Astrocyte (in vitro differentiated cells and primary cell): ENCODE measurements around the gene NUP62.

Experiments used
- CTCF ChIP-seq: IDR thresholded peaks from 2 replicates; pipeline ENCODE4 v1.5.1; 2011; ENCODE audit warnings: low read depth, mild to moderate bottlenecking, inconsistent platforms, low read length, moderate library complexity; ENCODE audit not compliant: insufficient read depth
- EZH2 ChIP-seq: IDR thresholded peaks from 2 replicates; pipeline ENCODE4 v1.6.1; 2012; ENCODE audit warnings: mild to moderate bottlenecking, low read length, inconsistent platforms; ENCODE audit not compliant: insufficient read depth

DNA sequence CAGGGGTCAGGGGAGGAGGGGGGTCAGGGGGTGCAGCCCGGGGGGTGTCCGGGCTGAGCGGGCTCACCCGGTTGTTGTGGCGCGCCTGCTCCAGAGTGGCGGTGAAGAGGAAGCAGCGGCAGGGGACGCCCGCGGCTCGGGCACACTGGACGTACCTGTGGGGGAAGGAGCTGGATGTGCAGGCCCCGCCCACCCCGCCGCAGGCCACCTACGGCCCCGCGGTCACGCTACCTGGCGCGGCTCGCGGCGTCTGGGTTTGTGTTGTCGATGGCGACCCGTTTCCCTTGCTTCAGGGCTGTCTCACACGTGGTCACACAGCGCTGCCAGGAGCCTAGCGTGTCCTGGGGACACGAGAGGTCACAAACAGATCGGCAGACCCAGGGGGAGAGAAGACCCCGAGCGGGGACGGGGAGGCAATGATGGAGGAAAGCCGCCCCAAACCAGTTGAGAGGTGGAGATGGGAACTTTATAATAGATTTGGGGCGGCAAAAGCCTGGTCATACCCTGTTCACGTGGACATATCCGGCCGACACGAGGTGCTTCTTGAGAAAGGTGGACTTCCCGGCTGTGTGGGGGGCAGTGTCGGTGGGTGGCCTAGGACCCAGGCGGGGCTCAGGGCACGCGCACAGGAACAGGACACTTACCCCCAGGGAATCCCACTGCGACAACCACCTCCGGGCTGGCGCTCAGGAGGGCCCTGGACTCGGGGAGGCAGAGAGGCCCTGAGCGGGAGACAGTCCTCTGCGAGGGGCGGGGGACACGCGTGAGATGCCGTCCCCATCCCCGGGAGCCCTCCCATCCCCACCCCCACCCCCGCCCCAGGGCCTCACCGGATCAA is 67.5 kb downstream of the NUP62 start:
- TF ChIP-seq EZH2 (no peak), CTCF (no peak)
